DND-41 (cell line): ENCODE data around the gene TFDP2.

ENCODE experiments used
- CTCF ChIP-seq: IDR thresholded peaks from 2 replicates; pipeline ENCODE4 v1.5.1; 2012; ENCODE audit warnings: borderline replicate concordance, low read length, moderate library complexity, mild to moderate bottlenecking; ENCODE audit not compliant: poor library complexity, severe bottlenecking; ENCODE audit errors: extremely low read depth
- EZH2 ChIP-seq: IDR thresholded peaks from 3 replicates; pipeline ENCODE4 v1.6.1; 2012; ENCODE audit warnings: borderline replicate concordance, low read depth, mild to moderate bottlenecking, moderate library complexity, low read length, inconsistent platforms; ENCODE audit not compliant: severe bottlenecking

GRCh38 chr3:142027300-142027699 lies 122.0 kb downstream of the TFDP2 start:
- TF ChIP-seq CTCF (no peak), EZH2 (no peak)
